ENCODE data around the gene ZFYVE27. TPM values are rescaled to one million over a fixed set of nuclear protein-coding genes. Genes with fewer than 3 reads are reported as not detected.

The ZFYVE27 gene
- total RNA-seq, 4 donors from 2014 or later, result 14.8 to 26.2 (median 21.6) TPM

- no peak for TF ChIP-seq CTCF (IDR thresholded peaks at IDR 0.05; ENCODE audit: low read depth)
These were observed 5.4 kb upstream of the ZFYVE27 start for GRCh38 chr10:97731346-97732051.

GRCh38 chr10:97732052-97732359, 4.9 kb upstream of the ZFYVE27 start:
- TF ChIP-seq CTCF (IDR thresholded peaks at IDR 0.05; ENCODE audit: low read depth), result no peak

- TF ChIP-seq CTCF (IDR thresholded peaks at IDR 0.05; ENCODE audit: low read depth), result no peak
These were observed 3.7 kb upstream of the ZFYVE27 start for GRCh38 chr10:97733256-97733655.

GRCh38 chr10:97734021-97734420, 2.9 kb upstream of the ZFYVE27 start:
- no peak for TF ChIP-seq CTCF (IDR thresholded peaks at IDR 0.05; ENCODE audit: low read depth)

GRCh38 chr10:97736403-97736901, 476 bp upstream of the ZFYVE27 start:
- no peak for TF ChIP-seq CTCF (IDR thresholded peaks at IDR 0.05; ENCODE audit: low read depth)

GRCh38 chr10:97737770-97738265, 890 bp downstream of the ZFYVE27 start:
- TF ChIP-seq CTCF (IDR thresholded peaks at IDR 0.05; ENCODE audit: low read depth), result no peak

GRCh38 chr10:97738616-97739015, 1.7 kb downstream of the ZFYVE27 start:
- TF ChIP-seq CTCF (IDR thresholded peaks at IDR 0.05; ENCODE audit: low read depth), result no peak
